ENCODE data around the gene C3orf18. TPM values are rescaled to one million over a fixed set of nuclear protein-coding genes. Genes with fewer than 3 reads are reported as not detected.

C3orf18 gene
- total and polyA plus RNA-seq, 9 of the 15 experiments (the other 6 are each of a cell fraction or from before 2014, with no cell fraction given): 0.01 to 2.3 (median 0.94) TPM

- TF ChIP-seq ZBTB17 (CRISPR knock-in tag; IDR thresholded peaks at IDR 0.05): no peak
Measured at GRCh38 chr3:50518436-50518835, 49.1 kb downstream of the C3orf18 start (continued).

- H3K9me1 ChIP-seq (ENCODE audit: control insufficient read depth, insufficient read depth, low read length): no peaks in the 10 kb centered on the region
- H3K9me3 ChIP-seq (replicated peaks; ENCODE audit: control insufficient read depth, insufficient read depth, low read depth, low read length): no peaks in the 10 kb centered on the region
- H3K79me2 ChIP-seq (ENCODE audit: control insufficient read depth, insufficient read depth, low read length): no peaks in the 10 kb centered on the region
- intact Hi-C loops (cut with micrococcal nuclease) (no loop called here), in situ Hi-C loops (cut with MboI) (no loop called here)
- peaks cover 0 to 20% of the 10 kb centered on the region in 2 experiments; a peak in 2 of 5 replicates for H3K27me3 ChIP-seq (ENCODE audit: control insufficient read depth in 2 of 2, insufficient read depth in 2 of 2, low read length in 2 of 2)
- ChIA-PET POLR2A (interaction anchor here (0.6 kb wide), 3 partner anchors 12 to 110 kb away, joined by 3 to 4 read pairs (median 4); no protein-coding TSS in a partner anchor), CTCF (ENCODE audit: low intra/inter-chr PET ratio) (interaction anchor here (1.1 to 1.4 kb wide), 2 partner anchors 25 to 99 kb away, joined by 3 read pairs; no protein-coding TSS in a partner anchor)
- no peak overlapping the region for H3K4me2 ChIP-seq (ENCODE audit: insufficient read depth, low read length)
- 12% methylated on average over 4 of the region's 4 CpGs for WGBS (ENCODE audit: insufficient coverage, low coverage, missing lambda C conversion rate)
- peaks cover 0 to 12% of the 10 kb centered on the region in 2 experiments; a peak in 3 of 5 replicates for H3K4me1 ChIP-seq (replicated peaks in 1 of 2; ENCODE audit: control insufficient read depth in 2 of 2, insufficient read depth in 2 of 2, low read length in 2 of 2)
- H2AFZ ChIP-seq (ENCODE audit: low read depth, low read length): no peak overlapping the region
- no peak overlapping the region for H3K4me3 ChIP-seq
- no peak overlapping the region for H3K9ac ChIP-seq (ENCODE audit: insufficient read depth in 1 of 2, low read depth in 2 of 2, low read length in 2 of 2)
- H3K36me3 ChIP-seq (ENCODE audit: control insufficient read depth, insufficient read depth, low read length): no peaks in the 10 kb centered on the region
- TF ChIP-seq FOXO4 (CRISPR knock-in tag; IDR thresholded peaks at IDR 0.05): no peak
- TF ChIP-seq EGR1 (conservative IDR thresholded peaks at IDR 0.05): no peak
- TF ChIP-seq CBX2 (IDR thresholded peaks at IDR 0.05; ENCODE audit: insufficient read depth, low read length, poor library complexity, severe bottlenecking): no peak
- peak; percentile 95 for TF ChIP-seq MAFG (tag; conservative IDR thresholded peaks at IDR 0.05)
- peak; percentile 99 for TF ChIP-seq MAFF (IDR thresholded peaks at IDR 0.05; ENCODE audit: low read length)
- TF ChIP-seq ZNF830 (CRISPR knock-in tag; IDR thresholded peaks at IDR 0.05): no peak
- no peak for TF ChIP-seq SP2 (IDR thresholded peaks at IDR 0.05; ENCODE audit: extremely low read depth, low read depth, low read length, poor library complexity, severe bottlenecking)
- TF ChIP-seq C11orf30 (IDR thresholded peaks at IDR 0.05; ENCODE audit: low read depth): peak; percentile 95
- peak; percentile 98 for TF ChIP-seq ZNF316 (IDR thresholded peaks at IDR 0.05)
- TF ChIP-seq HOMEZ (CRISPR knock-in tag; IDR thresholded peaks at IDR 0.05): no peak
- TF ChIP-seq NFE2L1 (tag; IDR thresholded peaks at IDR 0.05; ENCODE audit: borderline replicate concordance, low read depth): no peak
- TF ChIP-seq CBX5 (IDR thresholded peaks at IDR 0.05; ENCODE audit: borderline replicate concordance, low read depth): no peak
- TF ChIP-seq POLR2H (tag; IDR thresholded peaks at IDR 0.05; ENCODE audit: low read depth): no peak
- TF ChIP-seq MAFK (IDR thresholded peaks at IDR 0.05; ENCODE audit: low read length): peak; percentile 99
- no peak for TF ChIP-seq THRAP3 (IDR thresholded peaks at IDR 0.05; ENCODE audit: borderline replicate concordance)
- H4K20me1 ChIP-seq (replicated peaks; ENCODE audit: control insufficient read depth, insufficient read depth, low read length): no peaks in the 10 kb centered on the region
- DNase-seq (ENCODE audit: extremely low read depth in 1 of 4, low spot score in 3 of 4) (no peak), FAIRE-seq (no peak), ATAC-seq (no peak)
- no peak overlapping the region for H3K27ac ChIP-seq (ENCODE audit: extremely low read depth, low read depth, low read length)
- no TSS peak for BruUV-seq (replicated peaks)
Measured at GRCh38 chr3:50517721-50518206, 49.8 kb downstream of the C3orf18 start.
